GM18502 (cell line): ENCODE measurements around the gene REEP5.

Source experiments
- ATAC-seq: cut with Tn5 transposase; IDR thresholded peaks from one replicate; pipeline ENCODE4 v1.9.1; 2021; ENCODE audit warnings: mild to moderate bottlenecking; ENCODE audit not compliant: unreplicated experiment, poor library complexity

Gene REEP5

GRCh38 chr5:112849912-112850311 is 72.1 kb downstream of the REEP5 start:
- no peak for ATAC-seq

GRCh38 chr5:112848116-112848811 is 73.8 kb downstream of the REEP5 start:
- peak; percentile 100 for ATAC-seq

- no peak for ATAC-seq
Observed at GRCh38 chr5:112847306-112847705, 74.7 kb downstream of the REEP5 start.

- no peak for ATAC-seq
Observed at GRCh38 chr5:112846556-112846955, 75.5 kb downstream of the REEP5 start.

- ATAC-seq, result no peak
Observed at GRCh38 chr5:112844489-112844888, 77.5 kb downstream of the REEP5 start.

- no peak for ATAC-seq
Observed at GRCh38 chr5:112833971-112834370, 88.1 kb downstream of the REEP5 start.

- ATAC-seq, result no peak
Observed at GRCh38 chr5:112830378-112830777, 91.6 kb downstream of the REEP5 start.
